Measurements from ENCODE around the gene PLCB3.
"Not testable (repeated sequence)": the region's sequence is repeated elsewhere in the genome, so short reads cannot be mapped to it uniquely, and the experiment has no call there.

The PLCB3 gene

DNA sequence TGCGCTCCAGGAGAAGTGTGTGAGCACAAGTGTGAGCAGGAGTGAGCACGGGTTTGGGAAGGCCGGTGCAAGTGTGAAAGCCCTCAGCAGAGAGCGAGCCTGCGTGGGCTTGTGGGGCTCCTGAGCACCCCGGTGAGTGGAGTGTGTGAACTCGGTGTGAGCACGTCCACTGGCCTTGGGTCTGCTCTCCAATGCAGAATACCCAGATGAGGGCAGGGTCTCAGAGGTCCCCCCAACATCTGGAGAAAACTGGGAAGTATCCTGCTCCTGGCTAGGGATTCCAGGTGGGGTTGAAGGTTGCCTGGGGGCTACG lies 55.2 kb downstream of the PLCB3 start:
- no peak for DNase-seq

GRCh38 chr11:64306876-64307622 lies 55.7 kb downstream of the PLCB3 start:
- no peak for DNase-seq

- not testable (repeated sequence) for DNase-seq
Measured at GRCh38 chr11:64307795-64308194, 56.5 kb downstream of the PLCB3 start.

- no peak for DNase-seq
Measured at GRCh38 chr11:64312947-64313346, 61.6 kb downstream of the PLCB3 start.

GRCh38 chr11:64313491-64314145 lies 62.3 kb downstream of the PLCB3 start:
- no peak for DNase-seq

DNA sequence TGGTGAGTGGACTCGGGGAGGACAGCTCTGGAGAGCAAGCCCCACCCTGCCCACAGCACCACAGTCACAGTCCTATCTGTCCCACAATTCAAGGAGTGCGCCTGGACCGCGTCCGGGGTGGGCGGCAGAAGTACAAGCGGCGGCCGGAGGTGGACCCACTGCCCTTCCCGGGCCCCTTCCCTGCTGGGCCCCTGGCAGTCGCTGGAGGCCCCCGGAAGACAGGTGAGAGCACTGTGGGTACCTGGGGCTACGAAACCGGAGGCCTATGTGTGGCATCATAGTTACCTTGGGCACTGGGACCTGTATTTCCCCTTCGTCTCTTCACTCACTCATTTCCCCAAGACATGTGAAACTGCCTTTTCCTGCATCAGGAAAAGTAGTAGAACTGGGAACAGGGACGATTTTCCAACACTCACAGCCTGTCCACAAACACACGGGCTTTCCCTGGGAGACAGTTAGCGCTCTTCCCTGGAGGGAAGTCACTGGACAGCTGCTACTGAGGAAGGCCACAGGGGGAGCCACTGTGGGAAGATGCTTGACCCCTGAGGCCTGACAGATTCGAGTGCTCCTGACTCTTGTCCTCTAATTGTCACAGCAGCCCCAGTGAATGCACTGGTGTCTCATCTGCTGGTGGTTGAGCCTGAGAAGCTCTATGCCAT lies 62.9 kb downstream of the PLCB3 start:
- no peak for DNase-seq

GRCh38 chr11:64314805-64315561 lies 63.7 kb downstream of the PLCB3 start:
- no peak for DNase-seq

GRCh38 chr11:64315667-64316526 lies 64.6 kb downstream of the PLCB3 start:
- not testable (repeated sequence) for DNase-seq

GRCh38 chr11:64316672-64317324 lies 65.5 kb downstream of the PLCB3 start:
- DNase-seq: no peak

- DNase-seq: peak; percentile 94
Measured at GRCh38 chr11:64317325-64317960, 66.1 kb downstream of the PLCB3 start, which contains the start of gene TRMT112. TSS of gene TRMT112 (minus strand) at chr11:64317559. CDS start at chr11:64317526, 33 bp downstream.

- DNase-seq: peak; percentile 97
Measured at GRCh38 chr11:64317961-64318765, 66.8 kb downstream of the PLCB3 start, which contains the start of gene PRDX5. TSS of gene PRDX5 (plus strand) at chr11:64318121. CDS start at chr11:64318216, 95 bp downstream.

Measured in activated CD8-positive, alpha-beta memory T cell treated with anti-CD3 and anti-CD28 coated beads, Interleukin-2, amount 50 U/mL, for 48 hours (primary cell).